ENCODE data around the gene ACP1. TPM values are rescaled to one million over a fixed set of nuclear protein-coding genes. Genes with fewer than 3 reads are reported as not detected.

The ACP1 gene
- total RNA-seq, 4 donors from 2014 or later, result 117 to 136 (median 128) TPM

GRCh38 chr2:228115-228514 is 36.6 kb upstream of the ACP1 start:
- Histone ChIP-seq H3K9me3 (no peaks in the 10 kb centered on the region), H3K4me3 (replicated peaks in 1 of 3) (no peak overlapping the region), H3K36me3 (peaks cover 4 to 22% of the 10 kb centered on the region in 2 donors), H3K4me1 (no peaks in the 10 kb centered on the region), H3K27ac (no peak overlapping the region), H3K27me3 (no peaks in the 10 kb centered on the region)
- TF ChIP-seq, protein P1, sequence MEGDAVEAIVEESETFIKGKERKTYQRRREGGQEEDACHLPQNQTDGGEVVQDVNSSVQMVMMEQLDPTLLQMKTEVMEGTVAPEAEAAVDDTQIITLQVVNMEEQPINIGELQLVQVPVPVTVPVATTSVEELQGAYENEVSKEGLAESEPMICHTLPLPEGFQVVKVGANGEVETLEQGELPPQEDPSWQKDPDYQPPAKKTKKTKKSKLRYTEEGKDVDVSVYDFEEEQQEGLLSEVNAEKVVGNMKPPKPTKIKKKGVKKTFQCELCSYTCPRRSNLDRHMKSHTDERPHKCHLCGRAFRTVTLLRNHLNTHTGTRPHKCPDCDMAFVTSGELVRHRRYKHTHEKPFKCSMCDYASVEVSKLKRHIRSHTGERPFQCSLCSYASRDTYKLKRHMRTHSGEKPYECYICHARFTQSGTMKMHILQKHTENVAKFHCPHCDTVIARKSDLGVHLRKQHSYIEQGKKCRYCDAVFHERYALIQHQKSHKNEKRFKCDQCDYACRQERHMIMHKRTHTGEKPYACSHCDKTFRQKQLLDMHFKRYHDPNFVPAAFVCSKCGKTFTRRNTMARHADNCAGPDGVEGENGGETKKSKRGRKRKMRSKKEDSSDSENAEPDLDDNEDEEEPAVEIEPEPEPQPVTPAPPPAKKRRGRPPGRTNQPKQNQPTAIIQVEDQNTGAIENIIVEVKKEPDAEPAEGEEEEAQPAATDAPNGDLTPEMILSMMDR (IDR thresholded peaks at IDR 0.05), result no peak
- no peak for TF ChIP-seq POLR2A (IDR thresholded peaks at IDR 0.05)
- WGBS, 2 donors, result 92 to 94% methylated on average over 9 of the region's 9 CpGs
- DNase-seq, result no peak
- intact Hi-C loops (cut with DNase I), result no loop called here

- Histone ChIP-seq H3K36me3 (peaks cover 4 to 21% of the 10 kb centered on the region in 2 donors), H3K27me3 (no peaks in the 10 kb centered on the region), H3K4me1 (no peaks in the 10 kb centered on the region), H3K27ac (no peak overlapping the region), H3K4me3 (replicated peaks in 1 of 3) (no peak overlapping the region), H3K9me3 (no peaks in the 10 kb centered on the region)
- intact Hi-C loops (cut with DNase I), result no loop called here
- WGBS, 2 donors, result 93 to 95% methylated on average over 8 of the region's 8 CpGs
- DNase-seq, result no peak
- no peak for TF ChIP-seq POLR2A (IDR thresholded peaks at IDR 0.05)
- TF ChIP-seq, protein P1 (IDR thresholded peaks at IDR 0.05), result no peak
These were observed 36.0 kb upstream of the ACP1 start for GRCh38 chr2:228518-229278.

DNA sequence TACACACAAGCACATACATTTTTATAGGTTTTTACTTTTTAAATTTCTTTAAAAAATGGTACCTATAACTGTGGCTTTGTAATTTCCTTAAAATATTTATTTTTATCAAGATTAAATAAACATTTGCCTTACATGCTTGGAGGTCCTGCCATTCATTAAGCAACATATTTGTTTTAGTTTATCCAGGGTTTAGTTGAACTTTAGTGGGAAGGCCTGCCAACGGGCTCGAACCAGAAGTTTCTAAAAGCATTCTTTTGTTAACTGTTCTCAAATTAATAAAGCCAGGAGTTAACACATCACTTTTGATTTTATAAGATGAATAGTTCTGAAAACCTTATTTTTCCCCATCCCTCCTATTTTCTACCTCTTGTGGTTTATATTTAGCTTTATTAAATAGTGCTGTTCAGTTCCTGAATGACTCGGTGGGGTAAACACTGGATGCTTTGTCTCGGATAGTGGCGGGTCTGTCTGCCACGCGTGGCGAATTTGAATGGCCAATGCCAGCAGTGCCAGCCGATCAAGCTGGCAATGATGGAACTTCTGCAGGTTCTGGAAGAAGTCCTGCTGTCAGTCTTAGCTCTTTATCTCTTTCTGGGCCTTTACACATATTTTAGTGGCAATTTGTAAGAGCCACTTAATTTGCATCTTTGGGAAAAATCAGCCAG is 33.1 kb upstream of the ACP1 start:
- no peaks in the 10 kb centered on the region for H3K27me3 ChIP-seq
- H3K36me3 ChIP-seq, result peaks cover 4 to 13% of the 10 kb centered on the region in 2 donors
- no peaks in the 10 kb centered on the region for H3K9me3 ChIP-seq
- WGBS, 2 donors, result 89 to 91% methylated on average over 9 of the region's 9 CpGs
- H3K27ac ChIP-seq, result no peak overlapping the region
- DNase-seq, result no peak
- TF ChIP-seq, protein P1 (IDR thresholded peaks at IDR 0.05), result no peak
- TF ChIP-seq POLR2A (IDR thresholded peaks at IDR 0.05), result no peak
- intact Hi-C loops (cut with DNase I), result no loop called here
- no peak overlapping the region for H3K4me3 ChIP-seq (replicated peaks in 1 of 3)
- no peaks in the 10 kb centered on the region for H3K4me1 ChIP-seq

GRCh38 chr2:233030-233429 is 31.7 kb upstream of the ACP1 start:
- no peak overlapping the region for H3K4me3 ChIP-seq (replicated peaks in 1 of 3)
- peaks cover 4 to 13% of the 10 kb centered on the region in 2 donors for H3K36me3 ChIP-seq
- no peak overlapping the region for H3K27ac ChIP-seq
- H3K9me3 ChIP-seq, result no peaks in the 10 kb centered on the region
- DNase-seq, result no peak
- 90 to 91% methylated on average over 7 of the region's 7 CpGs for WGBS, 2 donors
- intact Hi-C loops (cut with DNase I), result no loop called here
- no peak for TF ChIP-seq POLR2A (IDR thresholded peaks at IDR 0.05)
- TF ChIP-seq, protein P1 (IDR thresholded peaks at IDR 0.05), result no peak
- H3K27me3 ChIP-seq, result no peaks in the 10 kb centered on the region
- H3K4me1 ChIP-seq, result no peaks in the 10 kb centered on the region

DNA sequence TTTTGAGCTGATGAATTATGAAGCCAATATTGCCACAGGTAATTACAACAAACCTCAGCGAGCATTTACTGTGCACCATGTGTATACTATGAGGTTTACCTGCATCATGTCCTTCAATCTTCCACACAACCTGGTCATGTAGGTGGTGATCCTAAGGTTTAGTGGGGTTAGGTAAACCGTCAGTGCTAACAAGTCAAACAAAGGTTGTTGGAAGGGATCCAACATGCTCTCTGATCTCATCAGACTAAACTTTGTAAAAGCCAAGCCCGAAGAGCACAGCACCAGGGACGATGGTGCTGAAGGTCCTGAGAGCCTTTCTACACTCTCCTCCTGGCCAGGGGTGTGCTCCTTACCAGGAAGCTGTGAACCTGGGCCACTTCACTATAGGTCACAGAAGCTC is 30.3 kb upstream of the ACP1 start:
- Histone ChIP-seq H3K4me1 (no peaks in the 10 kb centered on the region), H3K9me3 (no peaks in the 10 kb centered on the region), H3K27ac (no peak overlapping the region), H3K36me3 (peaks cover 4 to 13% of the 10 kb centered on the region in 2 donors), H3K4me3 (replicated peaks in 1 of 3) (no peak overlapping the region), H3K27me3 (no peaks in the 10 kb centered on the region)
- DNase-seq, result no peak
- TF ChIP-seq POLR2A (IDR thresholded peaks at IDR 0.05), result no peak
- TF ChIP-seq, protein P1 (IDR thresholded peaks at IDR 0.05), result no peak
- intact Hi-C loops (cut with DNase I), result no loop called here
- WGBS, 2 donors, result 76 to 78% methylated on average over 4 of the region's 4 CpGs
